Measurements from ENCODE around the gene INSL3. TPM values are rescaled to one million over a fixed set of nuclear protein-coding genes. Genes with fewer than 3 reads are reported as not detected.

The INSL3 gene
- total and polyA plus RNA-seq, 2 of the 13 experiments (the other 11 are each of a cell fraction or from before 2014, with no cell fraction given), result 0.30 TPM; not detected in 1

GRCh38 chr19:17766543-17767131, 54.7 kb downstream of the INSL3 start (continued):
- TF ChIP-seq FOXM1 (CRISPR knock-in tag; IDR thresholded peaks at IDR 0.05) (no peak), TGIF2 (CRISPR knock-in tag; IDR thresholded peaks at IDR 0.05) (peak; percentile 37; the same call in 1 of the 2 replicates), TBX2 (CRISPR knock-in tag; IDR thresholded peaks at IDR 0.05; ENCODE audit: borderline replicate concordance) (peak; percentile 66; the same call in 1 of the 2 replicates), THYN1 (CRISPR knock-in tag; IDR thresholded peaks at IDR 0.05; ENCODE audit: borderline replicate concordance, low read depth) (no peak), DDIT3 (CRISPR knock-in tag; IDR thresholded peaks at IDR 0.05) (no peak), ZNF383 (CRISPR knock-in tag; IDR thresholded peaks at IDR 0.05; ENCODE audit: borderline replicate concordance) (no peak), PLRG1 (conservative IDR thresholded peaks at IDR 0.05) (no peak), ELF1 (CRISPR knock-in tag; IDR thresholded peaks at IDR 0.05) (peak; percentile 84), HDAC2 (CRISPR knock-in tag; IDR thresholded peaks at IDR 0.05) (peak; percentile 86), ZBTB8A (CRISPR knock-in tag; IDR thresholded peaks at IDR 0.05; ENCODE audit: borderline replicate concordance, low read depth) (no peak), ZSCAN9 (CRISPR knock-in tag; IDR thresholded peaks at IDR 0.05; ENCODE audit: borderline replicate concordance) (no peak), ZNF616 (CRISPR knock-in tag; IDR thresholded peaks at IDR 0.05; ENCODE audit: low read depth) (no peak), DMTF1 (CRISPR knock-in tag; IDR thresholded peaks at IDR 0.05) (no peak), ZNF883 (CRISPR knock-in tag; IDR thresholded peaks at IDR 0.05; ENCODE audit: not compliant biosample characterization) (peak; percentile 40), ZNF331 (CRISPR knock-in tag; IDR thresholded peaks at IDR 0.05) (peak; percentile 41; the same call in 1 of the 2 replicates), MATR3 (CRISPR knock-in tag; IDR thresholded peaks at IDR 0.05) (no peak), HOXA7 (CRISPR knock-in tag; IDR thresholded peaks at IDR 0.05) (no peak), ZFAT (CRISPR knock-in tag; conservative IDR thresholded peaks at IDR 0.05) (no peak), ZBTB43 (CRISPR knock-in tag; conservative IDR thresholded peaks at IDR 0.05) (0 out of 2 replicates have a peak, but pooled peaks have one; percentile 30), HMG20A (CRISPR knock-in tag; IDR thresholded peaks at IDR 0.05; ENCODE audit: borderline replicate concordance) (peak; percentile 50; the same call in 1 of the 2 replicates), SPEN (CRISPR knock-in tag; IDR thresholded peaks at IDR 0.05; ENCODE audit: low read depth) (peak; percentile 65; the same call in 1 of the 2 replicates), GATA4 (IDR thresholded peaks at IDR 0.05; ENCODE audit: borderline replicate concordance, low read depth) (no peak)
- TF ChIP-seq, protein P1, sequence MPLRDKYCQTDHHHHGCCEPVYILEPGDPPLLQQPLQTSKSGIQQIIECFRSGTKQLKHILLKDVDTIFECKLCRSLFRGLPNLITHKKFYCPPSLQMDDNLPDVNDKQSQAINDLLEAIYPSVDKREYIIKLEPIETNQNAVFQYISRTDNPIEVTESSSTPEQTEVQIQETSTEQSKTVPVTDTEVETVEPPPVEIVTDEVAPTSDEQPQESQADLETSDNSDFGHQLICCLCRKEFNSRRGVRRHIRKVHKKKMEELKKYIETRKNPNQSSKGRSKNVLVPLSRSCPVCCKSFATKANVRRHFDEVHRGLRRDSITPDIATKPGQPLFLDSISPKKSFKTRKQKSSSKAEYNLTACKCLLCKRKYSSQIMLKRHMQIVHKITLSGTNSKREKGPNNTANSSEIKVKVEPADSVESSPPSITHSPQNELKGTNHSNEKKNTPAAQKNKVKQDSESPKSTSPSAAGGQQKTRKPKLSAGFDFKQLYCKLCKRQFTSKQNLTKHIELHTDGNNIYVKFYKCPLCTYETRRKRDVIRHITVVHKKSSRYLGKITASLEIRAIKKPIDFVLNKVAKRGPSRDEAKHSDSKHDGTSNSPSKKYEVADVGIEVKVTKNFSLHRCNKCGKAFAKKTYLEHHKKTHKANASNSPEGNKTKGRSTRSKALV (CRISPR knock-in tag; IDR thresholded peaks at IDR 0.05), result 0 out of 2 replicates have a peak, but pooled peaks have one; percentile 59
